Measurements from ENCODE around the gene CDC34. TPM values are rescaled to one million over a fixed set of nuclear protein-coding genes. Genes with fewer than 3 reads are reported as not detected.
A peak's percentile ranks its signal among the peaks of the same experiment; 100 is the strongest.

The CDC34 gene
- total RNA-seq, 1 donor from 2014 or later = 42.5 TPM

DNA sequence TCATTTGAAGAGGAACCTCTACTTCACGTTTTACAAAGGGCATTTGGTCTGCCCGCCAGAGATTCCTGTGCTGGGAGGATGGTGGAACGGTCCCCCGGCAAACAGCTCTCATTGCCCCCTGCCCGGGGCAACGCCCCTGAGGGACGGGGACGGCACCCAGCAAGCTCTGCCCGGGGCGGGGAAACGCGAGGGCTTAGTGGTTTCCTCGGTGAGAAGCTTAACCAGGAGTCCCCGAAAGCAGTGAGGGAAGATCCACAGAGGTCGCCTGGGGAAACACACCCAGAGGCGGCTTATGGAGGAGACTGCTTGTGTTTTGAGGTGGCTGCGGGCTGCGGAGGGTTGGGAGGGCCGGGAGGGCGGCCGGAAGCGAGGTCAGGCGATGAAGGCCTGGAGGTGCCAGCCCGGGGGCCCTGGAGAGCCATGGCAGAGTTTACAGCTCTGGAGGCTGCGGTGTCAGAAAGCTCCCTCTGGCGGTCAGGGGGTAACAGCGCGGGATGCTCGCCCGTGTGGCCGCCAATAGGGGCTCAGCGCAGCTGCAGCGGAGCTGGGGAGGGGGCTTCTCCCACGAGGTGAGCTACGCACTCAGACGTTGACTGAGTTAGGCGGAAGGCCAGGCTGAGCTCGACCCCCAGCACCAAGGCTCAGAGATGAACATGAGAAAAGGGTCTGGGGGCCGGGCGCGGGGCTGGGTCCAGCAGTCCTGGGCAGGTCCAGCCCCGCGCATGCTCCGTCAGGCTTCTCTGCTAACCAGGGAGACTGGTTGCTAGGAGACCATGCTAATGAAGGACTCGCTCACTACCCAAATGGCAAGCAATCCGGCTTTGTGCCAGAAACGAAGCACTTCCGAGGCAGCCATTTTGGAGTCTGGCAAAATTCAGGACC is 24.9 kb upstream of the CDC34 start:
- Histone ChIP-seq H3K9ac (peak overlapping the region; percentile 61), H3K27ac (peak overlapping the region; percentile 93), H3K9me3 (ENCODE audit: low read depth) (no peaks in the 10 kb centered on the region), H3K79me2 (ENCODE audit: low read depth) (no peaks in the 10 kb centered on the region), H3K4me1 (peaks cover 13% of the 10 kb centered on the region), H3F3A (ENCODE audit: low read depth) (peaks cover 20% of the 10 kb centered on the region), H2AFZ (replicated peaks) (peak overlapping the region; percentile 72), H3K4me3 (peak overlapping the region; percentile 70), H4K20me1 (ENCODE audit: low read depth) (peaks cover 10% of the 10 kb centered on the region), H3K27me3 (peaks cover 4% of the 10 kb centered on the region), H3K36me3 (no peaks in the 10 kb centered on the region), H3K4me2 (peak overlapping the region; percentile 76)
- no peak for TF ChIP-seq EZH2phosphoT487 (IDR thresholded peaks at IDR 0.05)
- TF ChIP-seq, protein P1, sequence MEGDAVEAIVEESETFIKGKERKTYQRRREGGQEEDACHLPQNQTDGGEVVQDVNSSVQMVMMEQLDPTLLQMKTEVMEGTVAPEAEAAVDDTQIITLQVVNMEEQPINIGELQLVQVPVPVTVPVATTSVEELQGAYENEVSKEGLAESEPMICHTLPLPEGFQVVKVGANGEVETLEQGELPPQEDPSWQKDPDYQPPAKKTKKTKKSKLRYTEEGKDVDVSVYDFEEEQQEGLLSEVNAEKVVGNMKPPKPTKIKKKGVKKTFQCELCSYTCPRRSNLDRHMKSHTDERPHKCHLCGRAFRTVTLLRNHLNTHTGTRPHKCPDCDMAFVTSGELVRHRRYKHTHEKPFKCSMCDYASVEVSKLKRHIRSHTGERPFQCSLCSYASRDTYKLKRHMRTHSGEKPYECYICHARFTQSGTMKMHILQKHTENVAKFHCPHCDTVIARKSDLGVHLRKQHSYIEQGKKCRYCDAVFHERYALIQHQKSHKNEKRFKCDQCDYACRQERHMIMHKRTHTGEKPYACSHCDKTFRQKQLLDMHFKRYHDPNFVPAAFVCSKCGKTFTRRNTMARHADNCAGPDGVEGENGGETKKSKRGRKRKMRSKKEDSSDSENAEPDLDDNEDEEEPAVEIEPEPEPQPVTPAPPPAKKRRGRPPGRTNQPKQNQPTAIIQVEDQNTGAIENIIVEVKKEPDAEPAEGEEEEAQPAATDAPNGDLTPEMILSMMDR (IDR thresholded peaks at IDR 0.05) = peak; percentile 98
- peak; percentile 61 for TF ChIP-seq EZH2 (IDR thresholded peaks at IDR 0.05)
- Mint-ChIP-seq H3K36me3 (peaks cover 8% of the 10 kb centered on the region), H3K4me1 (peaks cover 29% of the 10 kb centered on the region), H3K27ac (peak overlapping the region; percentile 100), H3K9me3 (no peaks in the 10 kb centered on the region), H3K4me3 (peak overlapping the region; percentile 92), H3K27me3 (ENCODE audit: insufficient read depth, low read depth) (peaks cover 11% of the 10 kb centered on the region)
- DNase-seq (ENCODE audit: low spot score) = peak; percentile 99

DNA sequence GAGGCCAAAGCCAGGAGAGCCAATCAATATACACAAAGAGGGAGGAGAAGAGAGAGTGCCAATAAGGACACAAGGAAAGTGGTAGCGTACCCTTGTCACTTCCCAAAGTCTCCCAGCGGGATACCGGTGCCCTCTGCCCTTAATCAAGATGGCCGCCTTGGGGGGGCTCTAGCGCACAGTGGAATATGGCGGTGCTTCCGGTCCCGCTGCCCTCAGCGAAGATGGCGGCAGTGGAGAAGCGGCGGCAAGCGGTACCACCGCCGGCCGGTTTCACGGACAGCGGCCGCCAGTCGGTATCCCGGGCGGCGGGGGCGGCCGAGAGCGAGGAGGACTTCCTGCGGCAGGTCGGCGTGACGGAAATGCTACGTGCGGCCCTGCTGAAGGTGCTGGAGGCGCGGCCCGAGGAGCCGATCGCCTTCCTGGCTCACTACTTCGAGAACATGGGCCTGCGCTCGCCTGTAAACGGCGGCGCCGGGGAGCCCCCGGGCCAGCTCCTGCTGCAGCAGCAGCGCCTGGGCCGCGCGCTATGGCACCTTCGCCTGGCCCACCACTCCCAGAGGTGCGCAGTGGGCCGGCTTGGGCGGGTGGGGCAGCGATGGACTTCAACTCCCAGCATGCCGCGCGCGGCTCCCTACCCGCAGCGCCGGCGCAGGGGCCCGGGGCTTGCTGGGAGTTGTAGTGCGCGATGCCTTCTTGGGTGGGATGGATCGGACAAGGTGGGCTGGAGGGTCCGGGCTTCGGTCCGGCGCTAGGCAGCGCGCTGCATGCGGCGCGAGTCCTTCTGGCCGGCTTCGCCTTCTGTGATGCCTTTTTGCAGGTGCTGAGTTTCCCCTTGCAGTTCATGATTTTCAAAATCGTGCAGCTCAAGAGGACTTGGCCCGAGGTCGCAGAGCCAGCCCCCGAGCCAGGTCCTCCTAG is 24.0 kb upstream of the CDC34 start, which contains the start of gene TPGS1:
TSS of gene TPGS1 (plus strand) at position 212 of the 918 bp plus-strand sequence. CDS start at position 222, 10 bp downstream.
- H3K4me3 Mint-ChIP-seq = peak within 1 kb of the TSS; percentile 92
- no peaks in the 10 kb centered on the region for H3K79me2 ChIP-seq (ENCODE audit: low read depth)
- H3K36me3 Mint-ChIP-seq = peaks cover 8% of the 10 kb centered on the region
- peaks cover 26% of the 10 kb centered on the region for H3F3A ChIP-seq (ENCODE audit: low read depth)
- peak within 1 kb of the TSS; percentile 76 for H3K4me2 ChIP-seq
- peak within 1 kb of the TSS; percentile 61 for H3K9ac ChIP-seq
- H3K27me3 Mint-ChIP-seq (ENCODE audit: insufficient read depth, low read depth) = peaks cover 9% of the 10 kb centered on the region
- TF ChIP-seq, protein P1 (IDR thresholded peaks at IDR 0.05) = no peak
- TF ChIP-seq EZH2phosphoT487 (IDR thresholded peaks at IDR 0.05) = no peak
- no peak for TF ChIP-seq EZH2 (IDR thresholded peaks at IDR 0.05)
- peak within 1 kb of the TSS; percentile 70 for H3K4me3 ChIP-seq
- H3K4me1 Mint-ChIP-seq = peaks cover 35% of the 10 kb centered on the region
- H3K27me3 ChIP-seq = peaks cover 3% of the 10 kb centered on the region
- H3K27ac ChIP-seq = peak within 1 kb of the TSS; percentile 93
- H3K4me1 ChIP-seq = peaks cover 14% of the 10 kb centered on the region
- no peaks in the 10 kb centered on the region for H3K36me3 ChIP-seq
- H3K27ac Mint-ChIP-seq = peak within 1 kb of the TSS; percentile 100
- no peaks in the 10 kb centered on the region for H3K9me3 Mint-ChIP-seq
- no peaks in the 10 kb centered on the region for H3K9me3 ChIP-seq (ENCODE audit: low read depth)
- DNase-seq (ENCODE audit: low spot score) = peak; percentile 97
- H4K20me1 ChIP-seq (ENCODE audit: low read depth) = peaks cover 16% of the 10 kb centered on the region
- peak within 1 kb of the TSS; percentile 72 for H2AFZ ChIP-seq (replicated peaks)

DNA sequence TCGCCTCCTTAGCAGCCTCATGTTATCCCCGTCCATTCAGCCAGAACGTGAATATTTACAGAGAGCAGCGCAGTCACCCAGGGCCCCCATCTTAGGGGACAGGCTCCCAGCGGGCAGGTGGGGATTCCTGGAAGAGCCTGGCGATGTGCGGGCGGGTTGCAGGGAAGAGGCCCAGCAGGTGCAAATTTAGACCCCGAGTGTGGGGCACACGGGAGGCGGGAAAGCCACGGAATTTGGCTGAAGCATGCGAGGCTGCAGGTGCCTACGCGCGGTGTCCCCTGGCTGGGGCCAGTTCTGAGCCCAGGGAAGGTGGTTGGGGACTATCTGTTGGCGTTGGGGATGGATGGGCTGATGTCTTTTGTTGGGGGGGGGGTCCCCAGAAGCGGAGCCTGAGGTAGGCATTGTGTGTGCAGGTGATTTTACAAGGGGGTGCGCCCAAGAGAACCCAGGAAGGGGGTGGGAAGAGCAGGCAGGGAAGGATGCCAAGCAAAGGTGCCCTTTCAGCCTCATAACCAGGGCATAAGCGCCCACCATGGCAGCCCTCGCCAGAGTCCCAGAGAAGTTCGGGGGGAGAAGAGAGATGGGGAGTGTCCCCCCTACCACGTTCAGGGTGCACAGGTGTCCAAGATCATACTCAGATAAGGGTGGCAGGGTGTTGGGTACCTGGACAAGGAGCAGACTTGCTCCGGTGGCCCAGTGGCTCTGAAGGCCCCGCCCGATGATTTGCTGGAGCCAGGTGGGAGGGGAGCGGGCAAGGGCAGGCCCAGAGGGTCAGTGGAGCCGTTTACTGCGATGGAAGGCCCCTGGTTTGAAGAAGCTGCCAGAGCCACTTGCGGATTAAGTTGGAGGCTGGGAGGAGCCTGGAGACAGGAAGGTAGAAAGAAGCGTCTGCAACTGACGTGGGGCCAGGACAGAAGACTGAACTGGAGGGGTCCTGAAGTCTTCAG is 23.1 kb upstream of the CDC34 start:
- H3K4me2 ChIP-seq = peak overlapping the region; percentile 76
- peaks cover 8% of the 10 kb centered on the region for H3K36me3 Mint-ChIP-seq
- H4K20me1 ChIP-seq (ENCODE audit: low read depth) = peaks cover 16% of the 10 kb centered on the region
- H3K9me3 ChIP-seq (ENCODE audit: low read depth) = no peaks in the 10 kb centered on the region
- no peaks in the 10 kb centered on the region for H3K27me3 ChIP-seq
- peaks cover 31% of the 10 kb centered on the region for H3K4me1 Mint-ChIP-seq
- H2AFZ ChIP-seq (replicated peaks) = no peak overlapping the region
- no peaks in the 10 kb centered on the region for H3K36me3 ChIP-seq
- H3K9ac ChIP-seq = no peak overlapping the region
- peaks cover 20% of the 10 kb centered on the region for H3K4me1 ChIP-seq
- no peaks in the 10 kb centered on the region for H3K79me2 ChIP-seq (ENCODE audit: low read depth)
- H3K27me3 Mint-ChIP-seq (ENCODE audit: insufficient read depth, low read depth) = peaks cover 9% of the 10 kb centered on the region
- H3K27ac Mint-ChIP-seq = peak overlapping the region; percentile 31
- TF ChIP-seq, protein P1 (IDR thresholded peaks at IDR 0.05) = no peak
- TF ChIP-seq EZH2phosphoT487 (IDR thresholded peaks at IDR 0.05) (no peak), EZH2 (IDR thresholded peaks at IDR 0.05) (no peak)
- no peak for DNase-seq (ENCODE audit: low spot score)
- H3F3A ChIP-seq (ENCODE audit: low read depth) = peaks cover 36% of the 10 kb centered on the region
- H3K4me3 Mint-ChIP-seq = peak overlapping the region; percentile 92
- no peak overlapping the region for H3K27ac ChIP-seq
- peak overlapping the region; percentile 70 for H3K4me3 ChIP-seq
- H3K9me3 Mint-ChIP-seq = no peaks in the 10 kb centered on the region

All from neural progenitor cell (in vitro differentiated cells).